Activated gamma-delta T cell treated with anti-CD3 and anti-CD28 coated beads, Interleukin-2, amount 50 U/mL, for 16 hours (primary cell): Measurements from ENCODE around the gene NOXO1.
"Not testable (repeated sequence)": the region's sequence is repeated elsewhere in the genome, so short reads cannot be mapped to it uniquely, and the experiment has no call there.

Experiments
- DNase-seq: peaks from one replicate; pipeline ENCODE4 v3.0.0-alpha.2; 2020; ENCODE audit warnings: low read depth

Gene NOXO1

DNA sequence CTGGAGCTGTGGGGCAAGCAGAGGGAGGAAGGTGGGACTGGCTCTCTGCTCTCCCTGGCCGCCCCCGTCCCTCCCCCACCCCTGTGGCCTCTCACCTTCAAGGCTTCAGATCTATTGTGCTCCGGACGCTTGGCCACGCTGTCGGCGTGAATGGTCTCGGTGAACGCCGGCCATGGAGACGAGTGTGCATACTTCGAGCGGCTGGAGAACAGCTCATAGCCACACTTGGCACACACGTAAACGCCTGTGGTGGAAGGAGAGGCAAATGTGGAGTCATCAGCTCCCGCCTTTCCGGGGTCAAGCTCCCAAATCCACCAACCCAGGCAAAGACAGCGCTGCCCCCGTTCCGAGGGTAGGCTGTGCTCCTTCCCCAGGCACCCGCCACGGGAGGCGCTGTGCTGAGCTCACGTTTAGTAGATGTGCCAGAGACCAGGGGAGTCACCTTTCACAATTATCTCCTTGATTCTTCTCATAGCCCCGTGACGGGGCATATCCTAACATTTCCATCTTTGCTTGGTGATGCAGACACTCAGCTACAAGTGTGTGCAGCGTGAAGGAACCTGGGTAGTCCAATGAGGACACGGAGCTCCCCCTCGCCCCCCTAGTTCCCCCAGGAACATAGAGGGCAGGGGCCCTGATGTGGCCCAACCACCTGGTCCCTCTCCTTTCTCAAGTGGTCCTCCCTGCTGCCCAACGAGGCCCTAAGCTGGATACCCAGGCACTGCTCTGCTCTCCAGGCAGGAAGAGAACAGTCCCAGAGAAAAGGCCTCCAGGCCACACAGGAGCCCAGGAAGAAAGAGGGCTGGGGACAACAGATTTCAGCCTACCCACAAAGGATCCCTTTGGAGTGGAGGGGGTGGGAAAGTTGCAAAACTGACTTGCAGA lies 39.9 kb downstream of the NOXO1 start:
- DNase-seq, result no peak

DNA sequence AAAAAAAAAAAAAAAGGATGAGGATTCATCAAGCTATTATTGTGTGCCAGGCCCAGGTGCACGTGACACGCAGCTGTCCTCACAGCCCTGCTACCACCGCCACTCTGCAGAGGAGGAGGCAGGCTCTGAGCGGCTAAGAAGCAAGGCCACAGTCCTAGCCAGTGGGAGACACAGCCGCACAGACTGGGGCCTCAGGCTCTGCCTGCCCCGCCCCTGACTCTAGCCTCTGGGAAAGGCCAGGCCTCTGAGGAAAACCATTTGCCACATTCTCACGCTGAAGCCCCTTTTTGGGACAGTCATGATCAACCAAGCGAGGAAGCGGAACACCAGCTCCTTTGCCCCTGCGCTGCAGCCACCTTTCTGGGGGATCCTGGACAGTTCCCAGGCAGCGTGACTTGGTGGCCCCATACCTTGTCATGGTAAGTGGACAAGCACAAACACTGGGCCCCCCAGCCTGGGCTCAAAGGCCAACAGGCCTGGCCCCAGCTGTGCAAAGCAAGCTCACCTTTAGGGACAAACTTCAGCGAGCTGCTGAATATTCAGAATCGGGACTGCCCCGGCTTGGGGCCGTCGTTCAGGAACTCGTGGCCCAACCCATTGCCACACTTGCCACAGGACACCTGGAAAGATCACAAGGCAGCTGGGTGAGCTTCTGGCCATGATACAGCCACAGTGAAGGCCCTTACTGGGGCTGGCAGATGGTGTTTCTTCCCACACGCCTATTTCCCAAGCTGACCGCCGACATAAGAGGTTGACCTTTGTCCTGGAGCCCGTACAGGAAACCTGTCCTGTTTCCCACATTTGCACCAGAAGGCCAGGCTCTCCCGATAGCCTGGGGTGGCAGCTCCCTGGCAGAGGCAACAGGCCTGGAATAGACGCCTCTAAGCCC lies 40.8 kb downstream of the NOXO1 start:
- no peak for DNase-seq

DNA sequence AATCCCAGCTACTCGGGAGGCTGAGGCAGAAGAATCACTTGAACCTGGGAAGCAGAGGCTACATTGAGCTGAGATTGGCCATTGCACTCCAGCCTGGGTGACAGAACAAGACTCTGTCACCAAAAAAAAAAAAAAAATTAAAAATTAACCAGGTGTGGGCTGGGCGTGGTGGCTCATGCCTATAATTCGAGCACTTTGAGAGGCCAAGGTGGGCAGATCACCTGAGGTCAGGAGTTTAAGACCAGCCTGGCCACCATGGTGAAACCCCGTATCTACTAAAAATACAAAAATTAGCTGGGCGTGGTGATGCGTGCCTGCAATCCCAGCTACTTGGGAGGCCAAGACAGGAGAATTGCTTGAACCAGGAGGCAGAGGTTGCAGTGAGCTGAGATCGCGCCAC lies 41.4 kb downstream of the NOXO1 start:
- DNase-seq, result not testable (repeated sequence)

DNA sequence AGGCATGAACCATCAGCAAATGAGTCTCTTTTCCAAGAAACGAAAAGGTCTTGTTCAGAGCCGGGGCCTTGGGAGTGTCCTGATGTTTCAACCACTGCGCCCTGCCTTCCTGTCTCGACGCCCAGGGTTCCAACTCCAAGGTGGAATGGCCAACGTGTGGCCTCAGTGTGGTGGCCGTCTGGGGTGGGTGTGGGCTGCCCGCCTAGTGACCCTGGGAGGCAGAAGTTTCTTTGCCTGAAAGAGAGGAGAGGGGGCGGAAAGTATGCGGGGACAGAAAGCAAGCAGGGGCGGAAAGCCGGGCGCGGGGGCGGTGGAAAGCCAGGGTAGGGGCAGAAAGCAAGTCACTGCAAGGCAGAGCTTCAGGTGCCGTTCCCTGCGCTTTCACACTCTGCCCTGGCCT lies 42.4 kb downstream of the NOXO1 start:
- no peak for DNase-seq

DNA sequence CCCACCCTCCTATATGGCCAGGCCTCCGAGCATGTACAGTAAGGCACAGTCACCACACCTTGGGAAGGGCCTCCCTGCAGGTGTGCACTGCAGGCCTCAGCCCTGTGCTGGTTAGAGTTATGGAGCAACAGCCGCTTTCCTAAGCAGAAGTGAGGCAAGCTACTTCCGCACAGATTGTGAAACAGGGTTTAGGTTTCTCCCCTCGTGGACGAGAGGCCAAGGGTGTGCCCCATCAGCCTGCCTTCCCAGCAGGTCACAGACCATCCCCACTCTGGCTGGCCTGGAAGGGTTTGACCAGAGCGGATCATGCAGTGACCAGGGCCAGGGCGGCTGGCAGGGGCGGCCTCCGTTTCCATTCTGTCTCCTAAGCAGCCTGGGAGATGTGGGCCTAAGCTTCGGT lies 43.0 kb downstream of the NOXO1 start:
- DNase-seq, result no peak

DNA sequence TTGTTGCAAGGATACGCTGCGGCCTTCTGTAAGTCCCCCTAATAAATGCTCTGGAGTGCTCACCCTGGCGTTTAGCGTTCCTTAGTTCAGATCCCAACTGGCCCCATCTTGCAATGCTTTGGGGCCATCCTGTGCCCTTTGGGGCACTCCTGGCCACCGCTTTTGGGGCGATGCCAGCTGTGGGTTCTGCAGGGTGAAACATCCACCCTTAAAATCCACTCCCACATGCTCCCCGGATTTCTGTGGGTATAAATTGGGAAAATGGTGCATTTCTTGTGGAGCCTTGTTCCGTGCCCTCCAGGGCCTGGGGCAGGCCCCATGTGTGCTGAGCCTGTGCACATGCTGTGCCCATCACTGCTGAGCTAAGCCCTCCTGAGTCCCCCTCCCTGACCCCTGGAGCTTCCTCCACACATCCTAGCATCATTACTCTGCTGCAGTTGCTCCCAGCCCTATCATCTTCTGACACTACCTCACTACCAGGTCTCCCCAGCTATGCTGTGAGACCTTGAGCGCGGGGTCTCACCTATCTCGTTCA lies 44.3 kb downstream of the NOXO1 start:
- no peak for DNase-seq

DNA sequence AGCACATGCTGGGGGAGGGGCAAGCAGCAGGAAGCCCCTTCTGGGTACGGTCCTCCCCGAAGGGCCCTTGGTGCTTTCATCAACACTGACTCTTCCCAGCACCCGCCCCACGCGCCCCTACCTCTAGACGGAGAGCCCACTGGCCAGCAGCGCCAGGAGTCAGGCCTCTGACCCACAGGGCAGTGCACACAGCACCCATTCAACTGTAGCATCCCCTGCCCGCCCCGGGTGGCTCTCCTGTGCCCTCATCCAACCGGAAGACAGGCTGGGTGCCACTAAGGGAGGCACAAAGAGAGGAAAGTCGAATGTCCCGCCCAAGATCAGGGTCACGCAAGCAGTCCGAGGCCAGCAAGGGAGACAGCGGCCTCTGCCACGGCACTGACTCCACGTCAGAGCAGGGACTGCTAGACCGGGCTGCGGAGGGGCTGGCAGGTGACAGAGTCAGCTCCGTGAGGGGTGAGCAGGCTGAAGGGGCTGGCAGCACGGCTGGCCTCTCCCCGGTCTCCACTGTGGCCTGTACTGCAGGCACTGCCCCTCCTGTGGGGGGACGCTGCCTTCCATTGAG lies 48.1 kb downstream of the NOXO1 start:
- no peak for DNase-seq

DNA sequence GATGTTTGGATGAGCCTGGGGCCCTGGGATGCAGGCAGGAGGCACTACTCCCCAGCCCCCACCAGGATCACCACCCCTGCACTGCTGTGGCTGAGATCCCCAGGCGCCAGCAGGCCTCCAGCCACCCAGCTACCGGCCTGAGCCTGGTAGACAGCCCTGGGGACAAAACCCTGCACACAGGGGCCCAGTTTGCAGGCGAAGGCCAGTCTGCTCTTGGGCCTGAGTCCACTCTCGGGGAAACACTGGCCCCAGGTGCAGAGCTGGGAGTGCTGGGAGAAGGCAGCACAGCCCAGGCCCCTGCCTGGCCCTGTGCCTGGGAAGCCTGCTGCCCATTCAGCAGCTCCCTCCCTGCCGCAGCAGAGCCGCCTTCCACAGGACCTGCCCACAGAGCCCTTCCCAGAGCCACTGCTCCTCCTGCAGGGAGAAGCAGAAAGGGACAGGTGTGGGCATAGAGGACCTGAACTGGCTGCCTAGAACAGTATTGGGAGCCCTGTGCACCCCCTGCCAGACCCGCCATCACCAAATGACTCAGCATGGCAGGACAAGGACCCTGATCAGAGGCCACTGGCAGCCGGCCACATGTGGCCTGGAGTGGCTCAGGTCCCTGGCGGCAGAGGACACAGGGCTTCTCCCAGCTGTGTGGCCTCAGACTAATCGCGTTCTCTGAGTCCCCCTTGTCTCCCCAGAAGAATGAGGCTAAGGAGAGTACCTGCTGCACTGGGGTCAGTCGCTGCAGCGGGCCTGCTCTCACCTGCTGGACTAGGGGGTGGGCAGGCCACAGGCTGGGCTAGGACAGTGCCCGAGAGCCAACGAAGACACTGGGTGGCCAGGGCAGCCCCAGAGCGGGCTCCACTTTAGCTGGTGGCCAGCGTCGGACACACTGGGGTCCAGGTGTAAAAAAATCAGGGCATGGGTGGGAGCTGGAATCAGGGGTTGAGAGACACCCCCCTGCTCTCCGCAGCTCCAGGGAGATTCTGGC lies 48.9 kb downstream of the NOXO1 start:
- DNase-seq, result no peak

DNA sequence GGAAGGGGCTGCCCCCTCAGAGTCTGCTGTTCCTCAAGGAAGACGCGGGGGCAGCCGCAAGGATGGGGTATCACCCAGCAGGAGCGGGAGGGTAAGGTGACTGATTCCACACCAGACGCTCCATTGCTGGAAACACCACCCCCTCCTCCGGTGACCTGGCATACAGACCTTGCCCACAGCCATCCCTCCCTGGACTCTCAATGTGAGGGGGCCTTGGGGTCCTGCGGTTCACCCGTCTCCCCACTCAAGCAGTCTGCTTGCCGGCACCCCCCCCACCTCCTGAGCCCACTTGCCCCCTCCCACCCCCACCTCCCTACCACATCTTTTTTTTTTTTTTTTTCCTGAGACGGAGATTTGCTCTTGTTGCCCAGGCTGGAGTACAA lies 50.9 kb downstream of the NOXO1 start:
- DNase-seq, result no peak

DNA sequence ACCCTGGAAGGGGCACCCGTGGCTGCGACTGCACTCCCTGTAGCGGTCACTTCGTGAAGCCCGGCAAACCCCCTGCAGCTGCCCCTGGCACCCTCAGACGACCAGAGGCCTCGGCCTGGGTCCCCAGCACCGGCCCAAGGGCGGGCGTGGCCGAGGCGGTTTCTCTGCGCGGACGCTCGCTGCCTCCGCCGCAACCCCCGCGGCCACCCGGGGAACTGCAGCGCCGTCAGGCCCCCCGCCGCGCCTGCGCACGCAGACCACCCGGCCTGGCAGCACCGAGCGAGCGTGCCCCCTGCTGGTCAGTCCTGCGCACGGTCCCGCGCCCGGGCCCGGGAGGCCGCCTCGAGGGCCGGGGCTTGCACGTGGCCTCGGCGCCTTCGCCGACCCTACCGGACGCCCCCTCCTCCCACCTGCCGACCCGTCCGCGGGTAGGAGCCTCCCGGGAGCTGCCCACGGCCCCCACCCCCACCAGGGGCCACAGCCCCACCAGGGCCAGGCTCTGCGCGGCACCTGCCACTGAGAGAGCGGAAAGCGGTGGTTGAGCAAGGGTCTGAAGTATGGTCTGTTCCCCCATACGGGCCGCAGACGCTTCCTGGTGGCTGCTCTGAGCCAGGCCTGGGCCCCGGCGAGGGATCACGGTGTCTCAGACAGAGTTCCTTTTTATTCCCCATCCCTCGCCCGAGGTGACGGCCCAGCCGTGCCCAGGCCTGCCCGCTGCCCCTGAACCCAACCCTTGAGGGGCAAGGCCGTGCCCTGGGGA lies 51.5 kb downstream of the NOXO1 start:
- peak; percentile 90 for DNase-seq

DNA sequence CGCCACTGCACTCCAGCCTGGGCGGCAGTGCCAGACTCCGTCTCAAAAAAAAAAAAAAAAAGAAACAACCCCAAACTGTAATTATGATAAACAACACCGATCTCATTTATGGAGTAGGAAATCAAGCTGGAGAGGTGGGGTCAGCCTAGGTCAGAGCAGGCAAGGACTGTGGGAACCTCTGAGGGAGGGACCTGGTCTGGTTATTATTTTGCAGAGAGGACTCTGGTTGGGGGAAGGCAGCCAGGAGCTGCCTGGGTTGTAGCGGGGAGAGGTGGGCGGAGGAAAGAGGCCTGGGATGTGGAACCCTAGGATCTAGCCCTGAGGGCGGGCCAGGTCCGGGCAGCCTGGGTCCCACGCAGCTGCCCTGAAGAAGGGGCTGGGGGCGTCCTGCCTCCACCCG lies 52.2 kb downstream of the NOXO1 start:
- no peak for DNase-seq
